ENCODE measurements around the gene TRIM14.
"Not testable (repeated sequence)": the region's sequence is repeated elsewhere in the genome, so short reads cannot be mapped to it uniquely, and the experiment has no call there.

Gene TRIM14

GRCh38 chr9:98043915-98044314 lies 75.1 kb downstream of the TRIM14 start:
- DNase-seq = no peak

GRCh38 chr9:98040212-98040611 lies 78.8 kb downstream of the TRIM14 start:
- DNase-seq = no peak

GRCh38 chr9:98039607-98040017 lies 79.4 kb downstream of the TRIM14 start:
- no peak for DNase-seq

- DNase-seq = no peak
Observed at GRCh38 chr9:98038958-98039357, 80.1 kb downstream of the TRIM14 start.

GRCh38 chr9:98037357-98037756 lies 81.7 kb downstream of the TRIM14 start:
- DNase-seq = no peak

GRCh38 chr9:98034593-98035546 lies 84.2 kb downstream of the TRIM14 start:
- peak; percentile 90 for DNase-seq

GRCh38 chr9:98031935-98032334 lies 87.1 kb downstream of the TRIM14 start:
- DNase-seq = no peak

- no peak for DNase-seq
Observed at GRCh38 chr9:98031169-98031568, 87.9 kb downstream of the TRIM14 start.

GRCh38 chr9:98024702-98025101 lies 94.3 kb downstream of the TRIM14 start:
- DNase-seq = no peak

- no peak for DNase-seq
Observed at GRCh38 chr9:98022447-98022846, 96.6 kb downstream of the TRIM14 start.

- DNase-seq = no peak
Observed at GRCh38 chr9:98021306-98022040, 97.5 kb downstream of the TRIM14 start.

GRCh38 chr9:98020476-98021145 lies 98.4 kb downstream of the TRIM14 start:
- DNase-seq = no peak

- not testable (repeated sequence) for DNase-seq
Observed at GRCh38 chr9:98019869-98020268, 99.2 kb downstream of the TRIM14 start.

Measured in CD4-positive, alpha-beta T cell treated with Interleukin-10 for 1 hour (primary cell).